Right renal cortex interstitium (tissue), 3 donors: Measurements from ENCODE around the gene NFE2L2. TPM values are rescaled to one million over a fixed set of nuclear protein-coding genes. Genes with fewer than 3 reads are reported as not detected.
"Not testable (repeated sequence)": the region's sequence is repeated elsewhere in the genome, so short reads cannot be mapped to it uniquely, and the experiment has no call there.

Source experiments
- DNase-seq, 3 donors: peaks; one replicate each; pipeline ENCODE4 v3.0.0-alpha.2; 2013; ENCODE audit warnings: low read depth in 3 of 3, low spot score in 2 of 3
- polyA plus RNA-seq, 3 donors: library from polyadenylated mRNA; unstranded; fragments of 120-200 nt; gene quantifications; one replicate each; pipeline ENCODE4 v1.2.1, GENCODE V29; 2013; ENCODE audit not compliant: insufficient read length in 3 of 3

NFE2L2 gene
- polyA plus RNA-seq, 3 donors, result 158 to 188 (median 168) TPM

- no peak for DNase-seq
Observed at GRCh38 chr2:177258059-177258458, 6.5 kb downstream of the NFE2L2 start.

- DNase-seq, result no peak
Observed at GRCh38 chr2:177257471-177257870, 7.1 kb downstream of the NFE2L2 start.

GRCh38 chr2:177256695-177257094 is 7.8 kb downstream of the NFE2L2 start:
- DNase-seq, result no peak

GRCh38 chr2:177256026-177256425 is 8.5 kb downstream of the NFE2L2 start:
- DNase-seq, result no peak

GRCh38 chr2:177255227-177255601 is 9.3 kb downstream of the NFE2L2 start:
- no peak for DNase-seq

- no peak for DNase-seq
Observed at GRCh38 chr2:177254433-177255226, 9.9 kb downstream of the NFE2L2 start.

- no peak for DNase-seq
Observed at GRCh38 chr2:177253704-177254103, 10.8 kb downstream of the NFE2L2 start.

GRCh38 chr2:177252808-177253531 is 11.6 kb downstream of the NFE2L2 start:
- no peak for DNase-seq

GRCh38 chr2:177251165-177251542 is 13.4 kb downstream of the NFE2L2 start:
- DNase-seq, result no peak

- no peak for DNase-seq
Observed at GRCh38 chr2:177250461-177250860, 14.1 kb downstream of the NFE2L2 start.

- no peak for DNase-seq
Observed at GRCh38 chr2:177249038-177249437, 15.5 kb downstream of the NFE2L2 start.

- DNase-seq, result no peak
Observed at GRCh38 chr2:177247693-177248262, 16.7 kb downstream of the NFE2L2 start.

- not testable (repeated sequence) for DNase-seq
Observed at GRCh38 chr2:177246523-177247030, 17.9 kb downstream of the NFE2L2 start.

- no peak for DNase-seq
Observed at GRCh38 chr2:177246000-177246399, 18.5 kb downstream of the NFE2L2 start.

- no peak for DNase-seq
Observed at GRCh38 chr2:177245010-177245422, 19.5 kb downstream of the NFE2L2 start.

GRCh38 chr2:177244244-177244771 is 20.2 kb downstream of the NFE2L2 start:
- DNase-seq, result no peak

GRCh38 chr2:177243476-177243875 is 21.1 kb downstream of the NFE2L2 start:
- no peak for DNase-seq

- DNase-seq, result no peak
Observed at GRCh38 chr2:177243073-177243472, 21.5 kb downstream of the NFE2L2 start.

- no peak for DNase-seq
Observed at GRCh38 chr2:177242121-177242987, 22.2 kb downstream of the NFE2L2 start.

- no peak for DNase-seq
Observed at GRCh38 chr2:177241711-177242120, 22.8 kb downstream of the NFE2L2 start.
